CD4-positive, alpha-beta T cell treated with Interleukin-4 for 4 hours (primary cell): Measurements from ENCODE around the gene TIGD4.
A peak's percentile ranks its signal among the peaks of the same experiment; 100 is the strongest.

Source experiments
- DNase-seq: peaks from one replicate; pipeline ENCODE4 v3.0.0-alpha.2; 2020

The TIGD4 gene

DNA sequence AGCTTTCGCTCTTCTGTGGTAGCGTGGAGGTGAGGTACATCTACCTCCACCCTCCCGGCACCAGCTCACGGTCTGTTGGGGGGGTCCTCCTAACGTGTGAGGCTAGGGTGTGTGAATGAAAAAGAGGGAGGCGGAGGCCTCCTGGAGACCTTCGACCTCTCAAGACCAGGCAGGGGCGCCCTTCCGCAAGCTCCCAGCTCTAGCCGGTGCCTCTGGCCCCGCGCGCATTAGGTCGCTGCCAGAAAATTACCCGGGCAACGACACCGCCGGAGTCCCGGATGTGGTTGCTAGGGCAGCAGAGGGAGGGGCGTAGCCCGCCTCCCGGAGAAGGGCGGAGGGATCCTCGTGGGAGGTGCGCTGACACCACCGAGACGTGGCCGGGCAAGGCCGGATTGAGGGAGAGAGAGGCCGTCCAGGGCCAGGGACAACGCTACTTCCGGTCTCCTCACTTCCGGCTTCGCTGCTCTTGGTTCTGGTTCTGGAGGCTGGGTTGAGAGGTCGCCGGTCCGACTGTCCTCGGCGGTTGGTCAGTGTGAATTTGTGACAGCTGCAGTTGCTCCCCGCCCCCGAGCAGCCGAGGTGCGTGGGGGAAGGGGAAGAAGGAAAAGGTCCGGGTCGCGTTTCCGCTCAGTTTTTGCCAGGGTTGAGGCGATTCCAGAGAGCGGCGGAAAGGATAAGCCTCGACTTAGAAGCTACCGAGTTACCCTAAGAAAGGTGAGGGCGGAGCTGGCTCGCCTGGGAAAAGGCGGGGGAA is at the start of gene TIGD4, which contains the start of gene ARFIP1:
TIGD4 (minus strand) TSS at position 218 of the 754 bp plus-strand sequence. CDS start 8,726 bp downstream, outside the sequence.
ARFIP1 (plus strand) TSS at position 442 of the 754 bp plus-strand sequence. CDS start 49,680 bp downstream, outside the sequence.
- peak; percentile 95 for DNase-seq

DNA sequence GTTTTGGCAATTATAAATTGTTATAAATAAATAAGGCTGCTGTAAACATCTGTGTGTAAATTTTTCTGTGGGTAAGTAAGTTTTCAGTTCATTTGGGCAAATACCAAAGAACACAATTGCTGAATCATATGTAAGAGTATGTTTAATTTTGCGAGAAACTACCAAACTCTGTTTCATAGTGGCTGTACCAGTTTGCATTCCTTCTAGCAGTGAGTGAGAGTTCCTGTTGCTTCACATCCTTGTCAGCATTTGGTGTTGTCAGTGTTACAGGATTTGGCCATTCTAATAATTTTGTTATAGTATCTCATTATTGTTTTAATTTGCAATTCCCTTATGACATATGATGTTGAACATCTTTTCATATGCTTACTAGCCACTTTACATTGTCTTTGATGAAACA is 48.6 kb upstream of the TIGD4 start:
- no peak for DNase-seq

GRCh38 chr4:152825336-152825735 is 45.8 kb upstream of the TIGD4 start:
- DNase-seq = no peak

DNA sequence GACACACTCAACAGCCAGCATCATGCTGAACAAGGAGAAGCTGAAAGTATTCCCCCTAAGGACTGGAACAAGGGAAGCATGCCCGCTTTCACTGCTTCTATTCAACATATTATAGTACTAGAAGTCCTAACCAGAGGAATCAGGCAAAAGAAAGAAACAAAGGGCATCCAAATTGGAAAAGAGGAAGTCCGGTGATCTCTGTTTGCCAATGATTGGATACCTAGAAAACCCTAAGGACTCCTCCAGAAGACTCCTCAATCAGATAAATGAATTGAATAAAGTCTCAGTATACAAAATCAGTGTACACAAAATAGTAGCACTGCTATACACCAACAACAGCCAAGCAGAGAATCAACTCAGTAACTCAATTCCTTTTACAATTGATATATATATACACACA is 45.0 kb upstream of the TIGD4 start:
- DNase-seq = no peak

DNA sequence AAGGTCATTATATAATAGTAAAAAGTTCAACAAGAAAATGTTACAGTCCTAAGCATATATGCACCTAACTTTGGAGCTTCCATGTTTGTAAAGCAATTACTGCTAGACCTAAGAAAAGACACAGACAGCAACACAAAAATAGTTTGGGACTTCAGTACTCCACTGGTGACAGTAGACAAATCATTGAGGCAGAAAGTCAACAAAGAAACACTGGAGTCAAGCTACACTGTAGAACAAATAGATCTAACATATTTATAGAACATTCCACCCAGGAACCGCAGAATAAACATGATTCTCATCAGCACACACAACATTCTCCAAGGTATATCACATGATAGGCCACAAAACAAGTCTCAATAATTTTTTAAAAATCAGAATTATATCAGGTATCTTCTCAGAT is 42.8 kb upstream of the TIGD4 start:
- DNase-seq = no peak

GRCh38 chr4:152820073-152820472 is 40.5 kb upstream of the TIGD4 start:
- DNase-seq = no peak

- DNase-seq = no peak
Observed at GRCh38 chr4:152819026-152819645, 39.6 kb upstream of the TIGD4 start.

DNA sequence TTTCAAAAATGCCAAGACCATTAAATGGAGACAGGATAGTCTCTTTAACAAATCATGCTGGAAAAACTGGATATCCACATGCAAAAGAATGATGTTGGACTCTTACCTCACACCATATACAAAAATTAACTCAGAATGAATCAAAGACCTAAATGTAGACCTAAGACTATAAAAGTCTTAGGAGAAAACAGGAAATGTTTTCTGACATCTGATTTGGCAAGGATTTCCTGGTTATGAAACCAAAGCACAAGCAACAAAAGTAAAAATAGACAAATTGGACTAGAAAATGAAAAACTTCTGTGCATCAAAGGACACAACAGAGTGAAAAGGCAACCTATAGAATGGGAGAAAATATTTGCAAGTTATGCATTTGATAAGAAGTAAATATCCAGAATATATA is 37.8 kb upstream of the TIGD4 start:
- DNase-seq = no peak

- no peak for DNase-seq
Observed at GRCh38 chr4:152815078-152815477, 35.5 kb upstream of the TIGD4 start.

GRCh38 chr4:152810715-152811287 is 31.3 kb upstream of the TIGD4 start:
- no peak for DNase-seq

GRCh38 chr4:152808670-152809069 is 29.1 kb upstream of the TIGD4 start:
- no peak for DNase-seq

DNA sequence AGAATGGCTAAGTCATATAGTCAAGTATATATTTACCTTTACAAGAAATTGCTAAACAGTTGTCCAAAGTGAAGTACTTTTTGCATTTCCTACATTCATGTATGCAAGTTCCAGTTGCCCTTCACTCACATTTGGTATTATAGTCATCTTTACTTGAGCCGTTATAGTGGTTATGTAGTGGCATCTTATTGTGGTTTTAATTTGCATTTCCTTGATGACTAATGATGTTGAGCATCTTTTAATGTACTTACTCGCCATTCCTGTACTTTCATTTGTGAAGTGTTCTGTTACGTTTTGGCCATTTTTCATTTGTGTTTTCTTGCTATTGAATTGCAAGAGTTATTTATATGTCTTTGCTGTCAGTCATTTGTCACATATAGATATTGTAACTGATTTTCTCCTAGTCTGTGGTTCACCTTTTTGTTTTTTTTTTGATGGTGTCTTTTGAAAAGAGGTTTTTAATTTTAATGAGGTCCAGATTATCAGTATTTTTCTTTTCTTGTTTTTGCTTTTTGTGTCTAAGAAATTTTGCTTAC is 27.8 kb upstream of the TIGD4 start:
- peak; percentile 44 for DNase-seq

- no peak for DNase-seq
Observed at GRCh38 chr4:152806501-152807125, 27.1 kb upstream of the TIGD4 start.

GRCh38 chr4:152805818-152806217 is 26.3 kb upstream of the TIGD4 start:
- DNase-seq = no peak

DNA sequence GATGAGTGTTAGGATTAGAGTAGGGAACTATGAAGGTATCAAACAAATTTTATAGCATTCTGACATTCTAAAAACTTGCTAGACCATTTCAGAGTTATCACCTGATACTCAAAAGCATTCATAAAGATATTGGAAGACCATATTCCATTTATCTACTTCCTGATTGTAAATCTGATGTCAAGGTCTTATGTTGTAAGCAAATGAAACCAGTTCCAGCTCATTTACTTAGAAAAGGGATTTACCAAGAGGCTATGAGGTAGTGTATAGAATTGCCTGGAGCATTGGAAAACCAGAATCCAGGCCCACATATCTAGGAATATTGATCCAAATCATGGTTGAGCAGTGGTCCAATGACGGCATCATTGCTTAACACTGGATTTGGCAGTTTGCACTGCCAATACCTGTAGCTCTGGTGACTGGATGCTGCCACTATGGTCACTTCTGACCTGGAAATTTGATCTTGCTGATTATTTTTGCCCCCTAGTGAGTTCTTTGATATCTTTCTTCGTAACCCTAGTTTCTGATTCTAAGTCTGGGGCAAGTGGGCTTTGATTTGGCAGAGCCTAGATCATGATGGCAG is 25.6 kb upstream of the TIGD4 start:
- DNase-seq = no peak

- no peak for DNase-seq
Observed at GRCh38 chr4:152803541-152803940, 24.0 kb upstream of the TIGD4 start.

DNA sequence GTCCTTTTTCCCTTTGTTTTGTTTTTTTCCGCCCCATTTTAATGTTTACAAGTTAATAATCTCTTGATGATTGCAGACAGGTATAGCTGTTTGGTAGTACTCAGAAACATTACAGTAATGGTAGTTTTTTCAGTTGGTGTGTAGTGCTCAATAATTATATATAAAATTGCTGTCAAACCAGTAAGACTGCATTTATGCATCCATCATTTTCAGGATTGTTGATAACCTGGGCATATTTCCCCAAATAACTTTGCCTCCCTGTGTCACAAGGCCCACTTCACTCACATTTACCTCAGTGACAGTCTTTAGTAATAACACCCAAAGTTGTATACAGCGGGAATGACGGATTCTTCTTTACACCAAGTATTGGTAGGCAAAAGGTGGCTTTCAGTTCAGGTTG is 16.4 kb upstream of the TIGD4 start:
- no peak for DNase-seq

DNA sequence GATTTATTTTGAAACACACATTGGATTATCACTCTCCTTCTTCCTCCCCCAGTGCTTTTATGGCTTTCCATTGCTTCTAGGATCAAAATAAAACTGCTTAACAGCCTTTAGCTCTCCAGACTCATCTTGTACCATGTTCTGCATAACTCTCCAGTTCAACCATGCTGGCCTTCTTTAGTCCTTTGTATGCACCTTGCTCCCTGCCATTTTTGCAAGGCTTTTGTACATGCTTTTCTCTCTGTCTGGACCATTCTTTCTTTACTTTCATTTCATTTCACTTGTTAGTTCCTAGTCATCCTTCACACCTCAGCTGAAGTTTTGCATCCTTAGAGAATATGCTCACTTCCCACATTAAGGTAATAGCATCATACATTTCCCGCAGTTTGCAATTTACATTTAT is 7.1 kb upstream of the TIGD4 start:
- DNase-seq = no peak

DNA sequence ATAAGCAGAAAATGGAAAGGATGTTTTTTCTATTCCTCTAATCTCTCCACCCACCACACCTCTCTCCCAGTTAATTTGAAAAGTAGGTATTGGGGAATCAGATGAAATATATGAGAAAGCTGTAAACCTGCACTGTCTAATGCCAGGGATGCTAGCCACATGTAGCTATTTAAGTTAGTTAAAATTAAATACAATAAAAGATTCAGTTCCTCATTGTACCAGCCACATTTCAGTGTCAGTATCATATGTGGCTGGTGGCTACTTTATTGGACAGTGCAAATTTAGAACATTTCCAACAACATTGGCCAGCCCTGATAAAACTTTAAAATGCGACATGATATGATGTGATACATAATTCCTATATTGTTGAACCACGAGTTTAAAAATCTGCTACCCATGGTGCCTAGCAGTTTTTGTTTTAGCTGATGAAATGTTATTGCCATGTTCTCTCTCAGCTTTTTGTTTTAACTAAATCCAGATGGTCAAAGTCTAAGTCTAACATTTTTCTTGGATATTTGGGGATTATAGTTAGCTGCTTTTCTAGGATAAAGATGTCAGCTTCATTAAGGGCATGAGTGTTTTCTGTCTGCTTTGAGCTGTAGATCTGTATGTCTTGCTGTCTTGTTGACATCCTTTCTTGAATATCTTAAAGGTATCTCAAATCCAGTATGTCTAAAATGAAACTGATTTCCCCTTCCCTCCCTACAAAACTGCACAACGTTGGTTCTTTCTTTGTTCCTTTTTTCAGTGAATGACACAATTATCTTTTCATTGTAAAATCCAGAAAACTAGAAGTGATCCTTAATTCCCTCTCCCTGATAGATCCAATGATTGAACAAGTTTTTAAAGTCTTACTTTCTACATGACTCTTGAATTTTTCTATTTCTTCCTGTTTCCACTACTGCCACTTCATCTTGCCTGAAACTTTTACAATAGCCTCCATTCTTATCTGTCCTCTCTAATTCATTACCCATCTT is 6.4 kb upstream of the TIGD4 start:
- no peak for DNase-seq

DNA sequence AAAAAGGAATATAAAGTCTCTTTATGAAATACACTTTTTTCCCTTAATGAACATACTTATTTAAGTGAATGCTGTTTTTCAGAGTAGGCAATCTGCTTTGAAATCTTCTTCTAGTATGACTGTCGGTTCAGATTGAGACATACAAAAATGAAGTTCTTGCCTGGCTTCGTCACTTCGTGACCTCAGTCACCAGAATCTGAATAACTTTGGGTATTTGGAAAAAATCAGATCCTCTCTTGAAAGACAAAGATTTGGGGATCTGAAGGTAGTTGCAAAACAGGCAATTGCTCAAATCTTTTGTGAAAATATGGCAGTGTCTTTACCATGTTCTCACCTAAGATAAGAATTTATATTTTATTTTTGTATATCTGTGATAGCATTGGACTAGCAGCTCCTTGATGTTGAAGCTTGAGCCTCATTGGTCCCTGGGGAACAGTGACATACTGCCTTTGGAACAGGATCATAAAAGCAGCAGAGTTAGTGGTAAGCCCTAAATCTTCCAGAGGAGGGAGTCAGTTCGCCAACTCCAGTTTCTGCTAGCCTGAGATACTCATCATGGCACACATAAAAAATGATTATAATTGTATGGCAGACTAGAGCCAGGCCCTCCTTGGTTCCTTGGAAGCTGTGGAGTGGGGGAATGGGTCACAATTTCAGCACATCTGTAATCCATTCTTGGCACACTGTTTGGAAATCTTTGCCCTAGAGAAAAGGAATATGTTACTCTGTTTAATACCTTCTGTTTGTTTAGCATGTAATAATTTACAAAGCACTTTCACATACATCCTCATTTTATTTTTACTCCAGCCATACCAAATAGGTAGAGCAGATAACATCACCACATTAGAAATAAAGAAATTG is 5.2 kb upstream of the TIGD4 start:
- no peak for DNase-seq

- DNase-seq = no peak
Observed at GRCh38 chr4:152780267-152780778, 793 bp upstream of the TIGD4 start.
